GM21529 (cell line): ENCODE measurements around the gene PANK1.

Experiments used
- ATAC-seq: cut with Tn5 transposase; IDR thresholded peaks from one replicate; pipeline ENCODE4 v1.9.1; 2021; ENCODE audit not compliant: unreplicated experiment

Gene PANK1

GRCh38 chr10:89540420-89540949 is 104.6 kb downstream of the PANK1 start:
- ATAC-seq, result no peak

DNA sequence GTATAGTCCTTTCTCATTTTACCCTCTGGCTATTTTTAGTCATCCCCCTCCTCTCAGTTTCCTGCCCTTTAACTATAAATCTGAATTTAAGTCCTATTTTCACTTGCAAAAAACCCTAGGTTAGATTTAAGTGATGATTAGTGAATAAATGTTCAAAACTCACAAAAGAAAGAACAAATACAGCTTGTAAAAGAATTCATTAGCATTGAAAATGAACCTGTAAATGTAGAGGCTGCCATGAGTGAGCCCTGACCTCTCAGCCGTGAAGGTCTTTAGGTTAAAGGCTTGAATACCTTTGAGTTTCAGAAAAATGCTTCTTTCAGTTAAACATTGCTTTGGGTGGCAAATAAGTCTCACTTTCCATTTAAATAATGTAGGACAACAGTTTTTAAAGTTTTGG is 107.7 kb downstream of the PANK1 start:
- ATAC-seq, result no peak

DNA sequence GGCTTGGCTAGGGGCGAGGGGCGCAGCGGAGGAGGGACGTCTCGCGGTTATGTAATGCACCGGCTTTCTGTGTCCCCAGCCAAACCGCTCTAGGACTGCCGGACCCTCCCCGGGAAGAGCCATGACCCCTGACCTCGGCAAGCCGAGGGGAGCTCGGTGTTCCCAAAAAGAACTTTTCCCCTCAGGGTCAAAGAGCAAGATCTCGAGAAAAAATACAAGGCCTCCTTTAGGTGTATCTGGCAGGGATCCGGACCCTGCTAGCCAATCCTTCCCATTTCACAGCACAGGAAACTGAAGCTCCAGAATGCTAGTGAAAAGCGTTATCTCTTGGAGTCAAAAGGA is 109.1 kb downstream of the PANK1 start:
- no peak for ATAC-seq

DNA sequence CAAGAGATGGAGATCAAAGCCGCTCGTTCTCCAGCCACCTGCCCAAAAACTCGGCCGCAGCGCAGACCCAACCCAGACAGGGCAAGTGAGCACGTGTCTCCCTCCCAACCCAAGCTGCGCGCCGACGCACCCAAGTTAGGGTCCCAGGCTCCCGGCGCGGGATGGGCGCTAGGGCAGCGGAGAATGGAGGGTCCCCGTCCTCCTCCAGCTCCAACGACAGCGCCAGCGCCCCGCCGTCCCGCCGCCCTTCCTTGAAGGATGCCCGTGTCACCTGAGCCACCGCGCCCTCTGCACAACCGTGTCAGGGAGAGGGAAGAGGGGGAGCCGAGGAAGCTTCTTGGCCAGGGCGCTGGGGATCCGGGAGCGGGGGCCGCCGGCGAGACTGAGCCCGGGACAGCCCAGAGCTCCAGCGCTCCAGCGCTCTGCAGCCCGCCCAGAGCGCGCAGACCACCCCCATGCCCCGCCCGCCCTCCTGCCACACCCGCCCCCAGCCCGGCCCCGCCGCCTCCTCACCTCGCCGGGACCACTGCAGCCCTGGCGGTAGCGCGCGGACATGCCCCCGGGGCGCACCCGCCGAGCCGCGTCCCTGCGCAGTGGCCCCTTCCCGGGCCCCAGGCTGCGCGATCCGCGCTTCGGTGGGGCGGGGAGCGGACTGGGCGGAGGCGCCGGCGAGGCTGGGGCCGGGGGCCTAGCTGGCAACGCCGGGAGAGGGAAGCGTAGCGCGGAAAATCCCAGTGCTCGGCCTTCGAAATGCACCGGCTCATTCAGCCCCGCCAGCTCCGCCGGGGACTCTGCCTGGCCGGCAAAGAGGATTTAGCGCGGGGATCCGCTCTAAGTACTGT is 109.7 kb downstream of the PANK1 start, which contains the start of gene SLC16A12:
Gene SLC16A12, minus strand, starts transcription at position 424 of the 842 bp plus-strand sequence. CDS start 73,016 bp downstream, outside the sequence.
- no peak for ATAC-seq

DNA sequence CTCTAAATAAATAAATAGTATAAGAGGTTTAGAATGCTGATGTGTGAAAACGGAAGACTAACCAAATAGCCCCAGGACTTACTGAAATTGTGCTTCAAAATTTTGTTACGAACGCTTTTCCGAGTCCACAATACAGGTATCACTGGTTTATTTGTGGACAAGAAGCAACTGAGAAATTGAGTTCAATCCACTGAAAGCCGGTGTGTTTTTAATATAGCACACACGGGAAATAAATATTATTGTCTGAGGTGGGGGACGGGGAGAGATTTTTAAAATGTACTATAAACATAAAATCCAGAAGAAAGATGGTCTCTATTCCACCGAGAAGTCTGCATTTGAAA is 110.2 kb downstream of the PANK1 start:
- no peak for ATAC-seq
